Stimulated activated CD4-positive, alpha-beta T cell treated with anti-CD3 and anti-CD28 coated beads, Interleukin-4, amount 100 ng/mL, for 1 hour (primary cell): ENCODE data around the gene CHP2.
A peak's percentile ranks its signal among the peaks of the same experiment; 100 is the strongest.
"Not testable (repeated sequence)": the region's sequence is repeated elsewhere in the genome, so short reads cannot be mapped to it uniquely, and the experiment has no call there.

Experiments used
- DNase-seq: peaks from one replicate; pipeline ENCODE4 v3.0.0-alpha.2; 2020

The CHP2 gene

GRCh38 chr16:23748630-23749029 is 6.2 kb upstream of the CHP2 start:
- DNase-seq: no peak

- not testable (repeated sequence) for DNase-seq
Observed at GRCh38 chr16:23751053-23751452, 3.8 kb upstream of the CHP2 start.

GRCh38 chr16:23753908-23754593 is 775 bp upstream of the CHP2 start:
- DNase-seq: no peak

- DNase-seq: no peak
Observed at GRCh38 chr16:23755484-23755809, 621 bp downstream of the CHP2 start.

- no peak for DNase-seq
Observed at GRCh38 chr16:23757116-23757515, 2.3 kb downstream of the CHP2 start.

- DNase-seq: no peak
Observed at GRCh38 chr16:23757937-23758619, 3.3 kb downstream of the CHP2 start.

- DNase-seq: no peak
Observed at GRCh38 chr16:23765933-23766332, 11.1 kb downstream of the CHP2 start.

- no peak for DNase-seq
Observed at GRCh38 chr16:23768581-23768980, 13.8 kb downstream of the CHP2 start.

- no peak for DNase-seq
Observed at GRCh38 chr16:23771027-23771426, 16.2 kb downstream of the CHP2 start.

GRCh38 chr16:23771642-23772041 is 16.8 kb downstream of the CHP2 start:
- DNase-seq: no peak

- no peak for DNase-seq
Observed at GRCh38 chr16:23773339-23773738, 18.5 kb downstream of the CHP2 start.

- DNase-seq: no peak
Observed at GRCh38 chr16:23781176-23781575, 26.4 kb downstream of the CHP2 start.

- no peak for DNase-seq
Observed at GRCh38 chr16:23784811-23785447, 30.1 kb downstream of the CHP2 start.

GRCh38 chr16:23785842-23786241 is 31.0 kb downstream of the CHP2 start:
- no peak for DNase-seq

- no peak for DNase-seq
Observed at GRCh38 chr16:23786964-23787561, 32.2 kb downstream of the CHP2 start.

- DNase-seq: no peak
Observed at GRCh38 chr16:23788685-23789084, 33.9 kb downstream of the CHP2 start.

GRCh38 chr16:23795378-23795777 is 40.6 kb downstream of the CHP2 start:
- no peak for DNase-seq

- no peak for DNase-seq
Observed at GRCh38 chr16:23796941-23797340, 42.1 kb downstream of the CHP2 start.

- DNase-seq: peak; percentile 84
Observed at GRCh38 chr16:23801378-23801777, 46.6 kb downstream of the CHP2 start.

GRCh38 chr16:23802776-23803175 is 48.0 kb downstream of the CHP2 start:
- DNase-seq: no peak

GRCh38 chr16:23803591-23804123 is 48.8 kb downstream of the CHP2 start:
- peak; percentile 68 for DNase-seq

GRCh38 chr16:23807028-23807427 is 52.2 kb downstream of the CHP2 start:
- DNase-seq: no peak
